ENCODE measurements around the gene MED22.
"Not testable (repeated sequence)": the region's sequence is repeated elsewhere in the genome, so short reads cannot be mapped to it uniquely, and the experiment has no call there.

Gene MED22

GRCh38 chr9:133377721-133378216 lies 29.8 kb upstream of the MED22 start:
- TF ChIP-seq CTCF (IDR thresholded peaks at IDR 0.05; ENCODE audit: low read depth, low read length), result no peak
- H3K4me3 ChIP-seq (ENCODE audit: low read depth, low read length), result no peak overlapping the region
- DNase-seq (ENCODE audit: low read depth, low spot score), result no peak
- in situ Hi-C loops (cut with HindIII; ENCODE audit: low sequenced_read_pairs), result no loop called here

GRCh38 chr9:133377280-133377679 lies 29.3 kb upstream of the MED22 start:
- in situ Hi-C loops (cut with HindIII; ENCODE audit: low sequenced_read_pairs); DNase-seq (ENCODE audit: low read depth, low spot score); H3K4me3 ChIP-seq (ENCODE audit: low read depth, low read length): not testable (repeated sequence)

GRCh38 chr9:133375724-133376654 lies 28.1 kb upstream of the MED22 start, which contains the start of the genes STKLD1 and SURF4:
STKLD1 (plus strand) TSS chr9:133376366; CDS start chr9:133376474, 108 bp downstream.
SURF4 (minus strand) TSS chr9:133376060; CDS start chr9:133375969, 91 bp downstream.
- in situ Hi-C loops (cut with HindIII; ENCODE audit: low sequenced_read_pairs), result no loop called here
- DNase-seq (ENCODE audit: low read depth, low spot score), result peak; percentile 97
- peak within 1 kb of the TSS; percentile 96 for H3K4me3 ChIP-seq (ENCODE audit: low read depth, low read length)
- no peak for TF ChIP-seq CTCF (IDR thresholded peaks at IDR 0.05; ENCODE audit: low read depth, low read length)

GRCh38 chr9:133375116-133375723 lies 27.3 kb upstream of the MED22 start:
- in situ Hi-C loops (cut with HindIII; ENCODE audit: low sequenced_read_pairs), result no loop called here
- peak; percentile 32 for TF ChIP-seq CTCF (IDR thresholded peaks at IDR 0.05; ENCODE audit: low read depth, low read length)
- peak overlapping the region; percentile 96 for H3K4me3 ChIP-seq (ENCODE audit: low read depth, low read length)
- DNase-seq (ENCODE audit: low read depth, low spot score), result peak; percentile 54

- peak overlapping the region; percentile 96 for H3K4me3 ChIP-seq (ENCODE audit: low read depth, low read length)
- peak; percentile 67 for DNase-seq (ENCODE audit: low read depth, low spot score)
- in situ Hi-C loops (cut with HindIII; ENCODE audit: low sequenced_read_pairs), result no loop called here
- no peak for TF ChIP-seq CTCF (IDR thresholded peaks at IDR 0.05; ENCODE audit: low read depth, low read length)
These were observed 26.7 kb upstream of the MED22 start for GRCh38 chr9:133374612-133375115.

GRCh38 chr9:133372144-133372543 lies 24.2 kb upstream of the MED22 start:
- DNase-seq (ENCODE audit: low read depth, low spot score), result no peak
- no peak overlapping the region for H3K4me3 ChIP-seq (ENCODE audit: low read depth, low read length)
- TF ChIP-seq CTCF (IDR thresholded peaks at IDR 0.05; ENCODE audit: low read depth, low read length), result no peak
- in situ Hi-C loops (cut with HindIII; ENCODE audit: low sequenced_read_pairs), result no loop called here
